GM18873 (cell line): ENCODE measurements around the gene MLIP.

Experiments
- ATAC-seq: cut with Tn5 transposase; IDR thresholded peaks from one replicate; pipeline ENCODE4 v1.9.1; 2021; ENCODE audit warnings: mild to moderate bottlenecking, moderate library complexity, moderate number of reproducible peaks; ENCODE audit not compliant: unreplicated experiment, low FRiP score

MLIP gene

GRCh38 chr6:54267798-54268197, 156.6 kb downstream of the MLIP start:
- no peak for ATAC-seq

- no peak for ATAC-seq
Measured at GRCh38 chr6:54273214-54273820, 162.1 kb downstream of the MLIP start.

- no peak for ATAC-seq
Measured at GRCh38 chr6:54274383-54274782, 163.1 kb downstream of the MLIP start.

- no peak for ATAC-seq
Measured at GRCh38 chr6:54282186-54282585, 170.9 kb downstream of the MLIP start.

GRCh38 chr6:54284161-54284860, 173.1 kb downstream of the MLIP start:
- ATAC-seq: no peak

- ATAC-seq: no peak
Measured at GRCh38 chr6:54285595-54285994, 174.4 kb downstream of the MLIP start.

GRCh38 chr6:54286141-54286540, 174.9 kb downstream of the MLIP start:
- ATAC-seq: no peak

- no peak for ATAC-seq
Measured at GRCh38 chr6:54288474-54288873, 177.2 kb downstream of the MLIP start.

- no peak for ATAC-seq
Measured at GRCh38 chr6:54289426-54289825, 178.2 kb downstream of the MLIP start.

GRCh38 chr6:54291146-54291545, 179.9 kb downstream of the MLIP start:
- ATAC-seq: peak; percentile 62

GRCh38 chr6:54291738-54292137, 180.5 kb downstream of the MLIP start:
- ATAC-seq: peak; percentile 92

GRCh38 chr6:54294965-54295532, 183.8 kb downstream of the MLIP start:
- ATAC-seq: no peak

GRCh38 chr6:54299542-54300269, 188.5 kb downstream of the MLIP start:
- ATAC-seq: no peak

GRCh38 chr6:54301770-54302169, 190.5 kb downstream of the MLIP start:
- ATAC-seq: no peak

- ATAC-seq: peak; percentile 68
Measured at GRCh38 chr6:54307439-54307910, 196.2 kb downstream of the MLIP start.

GRCh38 chr6:54308289-54308985, 197.2 kb downstream of the MLIP start, which contains the start of gene TINAG:
TINAG (plus strand) TSS chr6:54308441; CDS start chr6:54308551, 110 bp downstream.
- ATAC-seq: peak; percentile 32

- no peak for ATAC-seq
Measured at GRCh38 chr6:54308986-54309315, 197.7 kb downstream of the MLIP start.

GRCh38 chr6:54310377-54311152, 199.3 kb downstream of the MLIP start:
- no peak for ATAC-seq

GRCh38 chr6:54315656-54316055, 204.4 kb downstream of the MLIP start:
- ATAC-seq: no peak
